Activated T-cell treated with anti-CD3 and anti-CD28 coated beads for 48 hours (primary cell): ENCODE data around the gene RPS14.

ENCODE experiments used
- DNase-seq: peaks from one replicate; pipeline ENCODE4 v3.0.0-alpha.2; 2020; ENCODE audit warnings: low read depth

RPS14 gene

DNA sequence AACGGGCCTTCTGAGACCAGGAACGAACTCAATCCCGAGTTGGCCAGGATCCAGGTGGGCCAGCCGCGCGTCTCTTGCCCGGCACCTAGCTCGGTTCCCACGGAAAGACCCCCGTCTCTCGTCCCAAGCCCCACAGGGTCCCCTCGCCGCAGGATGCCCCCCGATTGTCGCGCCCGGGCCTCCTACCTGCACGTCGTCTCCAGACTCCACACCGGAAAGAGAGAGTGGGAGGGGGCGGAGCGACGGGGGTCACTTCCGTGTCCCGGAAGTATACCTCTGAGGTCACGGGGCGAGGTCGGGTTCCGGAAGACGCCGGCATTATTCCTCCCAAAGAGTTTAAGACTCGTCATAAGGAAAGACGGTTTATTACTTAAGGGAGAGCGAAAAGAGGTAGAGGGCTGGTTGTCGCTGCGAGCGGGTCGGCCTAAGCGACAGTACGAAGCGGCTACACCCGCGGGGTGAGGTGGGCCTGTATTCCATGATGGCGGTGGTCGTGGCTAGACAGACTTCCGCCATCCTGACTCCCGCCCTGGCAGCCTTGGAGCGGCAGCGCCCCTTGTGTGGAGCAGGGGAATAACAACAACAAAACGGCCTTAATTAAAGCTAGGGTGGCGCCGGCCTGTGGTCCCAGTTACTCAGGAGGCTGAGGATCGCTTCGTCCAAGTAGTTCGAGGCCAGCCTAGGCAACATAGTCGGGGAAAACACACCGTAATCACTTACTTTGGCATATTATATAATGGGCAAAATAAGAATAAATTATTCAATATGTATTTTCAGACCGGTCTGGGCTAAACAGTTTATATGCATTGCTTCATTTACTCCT, at the start of gene RPS14:
Gene RPS14, minus strand, starts transcription at position 223 of the 823 bp plus-strand sequence. CDS start 2,006 bp downstream, outside the sequence.
- peak; percentile 90 for DNase-seq

DNA sequence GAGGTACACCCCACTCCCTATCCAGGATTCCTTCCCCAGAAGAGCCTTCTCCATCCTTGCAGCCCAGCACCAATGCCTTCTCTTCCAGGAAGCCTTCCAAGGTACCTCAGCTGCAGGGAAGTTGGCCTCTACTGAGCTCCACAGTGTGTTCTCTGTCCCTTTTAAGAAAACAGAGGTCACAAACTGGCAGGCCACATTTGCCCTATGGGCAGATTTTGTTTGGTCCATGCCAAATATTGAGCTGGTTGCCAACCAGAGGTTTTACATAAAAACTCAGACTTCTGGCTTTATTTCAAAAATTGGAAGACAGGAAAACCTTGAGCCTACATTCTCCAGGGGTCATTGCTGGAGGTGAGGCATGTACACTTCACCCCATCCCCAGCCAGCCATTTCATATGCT, 49.4 kb upstream of the RPS14 start:
- no peak for DNase-seq

DNA sequence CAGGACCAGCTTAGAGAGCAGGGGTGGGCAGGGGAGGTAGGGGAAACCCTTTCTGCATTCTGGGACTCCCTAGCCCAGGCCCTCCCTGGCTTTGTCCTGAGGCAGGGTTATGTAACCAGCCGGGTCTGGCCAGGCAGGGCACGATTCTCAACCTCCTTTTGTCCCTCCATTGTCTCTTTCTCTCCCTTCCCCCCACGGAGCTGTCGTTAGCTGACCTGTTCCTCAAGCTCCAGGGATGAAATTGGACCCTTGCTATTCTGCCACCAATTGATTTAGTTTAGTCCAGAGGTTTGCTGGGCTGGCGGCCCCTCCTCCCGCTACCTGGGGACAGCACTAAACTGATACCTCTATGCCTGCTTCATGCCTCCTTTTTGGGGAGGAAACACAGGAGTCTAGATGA, 49.0 kb upstream of the RPS14 start:
- DNase-seq, result no peak

DNA sequence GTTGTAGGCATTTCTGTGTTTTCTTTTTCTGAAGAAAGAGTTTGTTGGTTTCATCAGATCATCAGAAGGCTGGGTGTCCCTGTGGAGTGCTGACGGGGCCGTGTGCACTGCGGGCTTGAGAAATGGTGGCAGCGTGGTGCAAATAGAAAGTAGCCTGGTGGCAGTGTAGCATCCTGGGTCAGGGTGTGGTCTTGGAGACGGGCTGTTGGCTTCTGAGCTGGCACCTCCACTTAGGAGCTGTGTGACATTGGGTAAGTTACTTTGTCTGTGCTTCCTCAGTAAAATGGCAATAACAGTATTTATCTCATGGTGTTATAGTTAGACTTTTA, 48.4 kb upstream of the RPS14 start:
- no peak for DNase-seq

DNA sequence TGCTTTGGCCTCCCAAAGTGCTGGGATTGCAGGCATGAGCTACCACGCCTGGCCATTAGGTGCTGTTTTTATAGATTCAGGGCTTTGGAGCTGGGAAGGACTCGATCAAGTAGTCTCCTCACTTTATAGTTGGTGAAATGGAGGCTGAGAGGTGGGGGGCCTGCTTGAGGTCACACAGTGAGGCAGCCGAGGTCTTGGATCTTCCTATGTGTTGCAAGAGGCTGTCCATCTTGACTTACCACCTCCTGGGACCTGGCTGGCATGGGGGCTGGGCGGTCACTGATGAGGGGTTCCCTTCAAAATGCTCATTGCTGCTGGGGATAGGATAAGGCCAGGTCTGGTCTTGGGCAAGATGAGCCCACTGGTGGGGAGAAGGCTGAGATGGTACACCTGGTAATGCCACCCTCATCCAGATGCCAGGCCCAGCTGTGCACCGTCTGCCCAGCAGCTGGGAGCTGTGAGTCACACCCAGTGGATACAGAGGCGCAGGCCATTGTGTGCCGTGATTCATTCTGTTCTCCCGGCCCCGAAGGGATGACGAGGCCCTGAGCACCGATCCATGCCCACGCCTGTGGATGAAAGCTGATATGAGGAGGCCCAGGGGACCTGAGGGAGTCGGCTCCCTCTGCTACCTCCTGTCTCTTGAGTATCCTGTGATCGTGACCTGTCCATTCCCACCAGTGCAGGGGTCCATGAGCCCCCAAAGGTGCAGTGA, 47.9 kb upstream of the RPS14 start:
- no peak for DNase-seq

DNA sequence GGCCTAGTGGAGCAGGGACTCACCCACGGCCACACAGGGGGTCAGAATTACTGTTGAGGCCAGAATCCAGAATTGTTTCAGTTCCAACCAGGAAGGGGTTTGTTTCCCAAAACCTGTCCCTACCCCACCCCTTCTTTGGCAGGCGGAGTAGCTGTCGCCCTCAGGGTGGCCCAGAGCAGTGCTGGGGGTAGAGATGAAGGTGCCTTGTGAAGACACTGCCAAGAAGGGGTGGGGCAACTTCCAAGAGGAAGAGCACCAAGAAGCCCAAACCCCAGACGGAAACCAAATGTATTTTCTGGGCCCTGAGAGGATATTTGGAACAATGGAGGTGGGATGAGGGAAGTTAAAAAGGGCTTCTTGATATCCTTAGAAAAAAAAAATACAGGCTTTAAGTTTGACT, 47.0 kb upstream of the RPS14 start:
- DNase-seq, result no peak

DNA sequence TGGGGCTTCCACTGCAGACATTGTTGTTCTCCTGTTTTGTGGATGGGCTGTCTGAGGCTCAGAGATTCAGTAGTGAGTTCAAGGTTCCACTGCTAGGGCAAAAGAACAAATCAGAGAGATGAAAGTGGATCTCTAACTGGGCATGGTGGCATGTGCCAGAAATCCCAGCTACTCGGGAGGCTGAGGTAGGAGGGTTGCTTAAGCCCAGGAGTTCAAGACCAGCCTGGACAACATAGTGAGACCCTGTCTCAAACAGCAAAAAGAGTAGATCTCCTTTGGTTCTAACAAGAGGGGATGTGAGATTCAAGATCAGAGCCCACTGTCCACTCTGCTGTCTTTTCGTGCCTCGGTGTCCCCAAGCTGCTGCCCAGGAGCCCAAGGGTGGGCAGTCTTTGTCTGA, 46.6 kb upstream of the RPS14 start:
- no peak for DNase-seq

DNA sequence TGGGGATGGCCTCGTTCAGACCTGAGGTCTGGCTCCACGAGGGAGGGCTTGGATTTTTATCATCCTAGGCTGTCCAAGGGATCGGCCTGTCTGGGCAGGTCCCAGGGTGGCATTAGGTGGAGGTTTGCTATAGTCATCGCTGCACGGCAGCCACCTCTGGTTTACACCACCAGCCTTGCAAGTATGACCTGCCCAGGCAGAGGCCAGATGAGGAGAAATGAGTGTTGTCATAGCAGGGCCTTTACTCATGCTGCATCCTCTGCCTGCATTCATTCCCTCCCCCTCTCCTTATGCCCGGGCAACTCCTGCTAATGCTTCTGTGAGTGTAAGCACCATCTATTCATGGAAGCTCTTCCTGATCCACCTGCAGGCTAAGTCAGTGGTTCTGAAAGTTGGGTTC, 43.1 kb upstream of the RPS14 start:
- DNase-seq, result no peak

DNA sequence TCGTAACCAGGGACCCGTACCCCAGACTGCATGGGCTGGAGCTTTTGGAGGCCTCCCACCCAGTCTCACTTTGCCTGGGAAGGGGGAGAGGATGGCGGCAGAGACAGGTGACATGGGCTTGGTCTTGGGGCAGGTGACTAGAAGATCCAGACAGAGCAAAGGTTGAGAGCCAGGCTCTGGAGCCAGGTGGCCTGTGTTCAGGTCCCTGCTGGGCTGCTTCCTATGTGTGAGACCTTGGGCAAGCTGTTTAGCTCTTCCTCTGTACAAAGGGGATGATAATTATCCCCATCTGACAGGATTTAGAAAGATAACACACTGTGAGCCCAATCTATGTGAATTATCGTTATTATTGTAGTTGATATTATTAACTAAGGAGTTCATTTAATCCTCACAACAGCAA, 42.3 kb upstream of the RPS14 start:
- no peak for DNase-seq

DNA sequence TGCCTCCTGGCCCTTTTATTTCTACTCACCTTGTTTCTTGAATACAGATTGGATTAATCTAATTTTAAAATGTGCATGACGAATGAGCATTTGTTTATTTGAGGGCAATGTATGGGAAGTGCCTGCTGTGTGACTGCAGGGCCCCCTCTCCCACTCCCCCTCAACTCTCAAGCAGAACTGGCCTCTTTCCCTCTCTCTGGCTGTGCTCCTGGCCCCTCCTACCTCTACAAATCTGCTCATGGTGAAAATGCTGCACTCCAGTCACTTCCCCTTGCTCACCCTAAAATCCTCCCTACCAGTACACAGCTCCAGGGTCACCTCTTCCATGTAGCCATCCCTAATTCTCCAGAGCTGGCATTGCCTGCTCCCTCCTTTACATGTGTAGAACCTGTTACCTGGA, 41.2 kb upstream of the RPS14 start:
- DNase-seq, result no peak

DNA sequence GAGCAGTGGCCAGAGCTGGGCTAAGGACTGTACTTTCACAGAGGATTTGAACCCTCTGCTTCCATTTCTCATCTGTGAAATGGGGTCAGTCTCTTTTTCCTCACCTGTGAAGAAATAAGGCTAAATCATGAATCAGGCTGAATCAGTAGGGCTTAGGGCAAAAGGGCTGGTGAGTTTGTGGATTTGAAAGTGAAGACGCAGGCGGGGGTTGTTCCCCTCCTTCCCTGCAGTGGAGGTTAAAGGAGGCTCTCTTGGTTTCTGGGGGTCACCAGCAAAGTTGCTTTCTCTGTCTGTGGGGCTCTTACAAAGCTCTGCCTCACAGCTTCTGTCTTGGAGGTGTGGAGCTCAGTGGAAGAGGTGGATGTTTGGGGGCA, 40.7 kb upstream of the RPS14 start:
- DNase-seq, result no peak

DNA sequence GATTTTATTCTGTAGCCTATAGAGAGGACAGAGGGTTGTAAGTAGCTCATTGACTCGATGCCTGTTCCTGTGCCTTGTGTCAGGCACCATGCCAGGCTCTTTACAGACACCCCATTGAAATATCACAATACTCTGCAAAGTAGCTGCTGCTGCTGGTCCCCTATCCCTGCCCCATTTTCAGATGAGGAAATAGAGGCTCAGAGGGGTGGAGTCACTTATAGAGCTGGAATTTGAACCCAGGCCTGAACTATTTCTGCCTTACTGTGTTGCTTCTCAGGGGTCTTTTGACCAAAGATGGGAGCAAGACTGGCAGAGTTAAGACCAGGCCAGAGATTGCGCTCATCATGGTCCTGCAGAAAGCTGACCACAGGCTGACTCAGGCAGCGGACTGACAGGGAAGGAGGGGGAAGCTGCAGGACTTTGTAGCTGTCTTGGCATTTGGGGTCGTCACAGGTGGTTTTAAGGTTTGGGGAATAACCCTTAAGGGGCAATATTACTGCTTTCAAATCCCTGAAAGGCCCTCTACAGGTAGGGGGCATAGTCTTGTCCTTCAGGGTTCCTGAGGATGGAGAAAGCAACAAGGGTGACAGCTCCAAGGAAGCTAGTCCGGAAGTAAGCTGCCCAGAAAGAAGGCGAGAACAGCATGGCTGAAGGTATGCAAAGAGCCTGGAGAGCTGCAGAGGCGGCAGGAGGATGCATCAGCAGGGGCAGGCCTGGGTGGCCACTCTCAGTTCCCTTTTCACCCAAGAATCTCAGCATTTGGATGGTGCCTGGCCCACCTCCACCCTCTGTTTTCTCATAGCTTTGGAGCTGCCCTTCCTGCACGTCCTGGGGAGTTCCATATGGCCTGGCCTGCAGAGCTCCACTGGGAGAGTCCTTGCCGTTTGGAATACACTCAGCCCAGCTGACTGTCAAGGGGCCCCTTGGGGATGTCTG, 40.1 kb upstream of the RPS14 start:
- DNase-seq, result no peak

DNA sequence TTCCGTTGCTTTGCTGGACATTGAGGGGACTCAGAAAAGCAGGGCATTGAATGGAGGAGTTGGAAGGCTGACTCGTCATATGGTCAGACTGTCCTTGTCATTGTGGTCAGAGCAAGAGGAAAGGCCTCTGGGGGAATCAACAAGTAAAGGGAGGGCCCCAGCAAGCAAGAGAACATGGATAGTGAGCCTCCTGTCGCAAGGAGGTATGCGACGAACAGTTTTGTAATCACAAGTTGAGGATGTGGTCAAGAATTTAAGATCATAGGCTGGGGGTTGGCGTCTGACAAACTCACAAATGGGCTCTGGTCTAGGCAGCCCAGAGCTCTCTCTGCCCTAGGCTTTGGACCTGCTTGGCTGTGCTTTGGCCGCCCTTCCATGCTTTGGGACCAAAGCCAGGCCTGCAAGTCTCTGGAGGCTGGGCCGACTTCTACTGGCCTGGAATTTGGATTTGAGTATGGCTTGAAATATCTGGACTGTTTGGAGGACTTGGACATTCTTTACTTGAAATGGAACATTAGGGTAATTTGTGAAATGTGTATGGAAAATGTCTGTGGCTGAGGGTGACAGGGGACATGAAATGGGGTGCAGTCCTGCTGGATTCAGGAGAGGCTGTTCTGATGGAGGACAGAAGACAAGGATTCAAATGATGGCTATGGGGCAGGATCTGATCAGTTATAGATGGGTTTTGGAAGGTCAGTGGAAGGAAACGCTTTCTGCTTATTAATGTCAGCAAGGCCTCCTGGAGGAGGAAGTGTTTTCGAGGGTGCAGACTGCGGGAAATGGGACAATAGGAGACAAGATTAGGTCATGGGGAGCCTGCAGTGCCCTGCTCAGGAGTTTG, 39.2 kb upstream of the RPS14 start:
- DNase-seq, result no peak

DNA sequence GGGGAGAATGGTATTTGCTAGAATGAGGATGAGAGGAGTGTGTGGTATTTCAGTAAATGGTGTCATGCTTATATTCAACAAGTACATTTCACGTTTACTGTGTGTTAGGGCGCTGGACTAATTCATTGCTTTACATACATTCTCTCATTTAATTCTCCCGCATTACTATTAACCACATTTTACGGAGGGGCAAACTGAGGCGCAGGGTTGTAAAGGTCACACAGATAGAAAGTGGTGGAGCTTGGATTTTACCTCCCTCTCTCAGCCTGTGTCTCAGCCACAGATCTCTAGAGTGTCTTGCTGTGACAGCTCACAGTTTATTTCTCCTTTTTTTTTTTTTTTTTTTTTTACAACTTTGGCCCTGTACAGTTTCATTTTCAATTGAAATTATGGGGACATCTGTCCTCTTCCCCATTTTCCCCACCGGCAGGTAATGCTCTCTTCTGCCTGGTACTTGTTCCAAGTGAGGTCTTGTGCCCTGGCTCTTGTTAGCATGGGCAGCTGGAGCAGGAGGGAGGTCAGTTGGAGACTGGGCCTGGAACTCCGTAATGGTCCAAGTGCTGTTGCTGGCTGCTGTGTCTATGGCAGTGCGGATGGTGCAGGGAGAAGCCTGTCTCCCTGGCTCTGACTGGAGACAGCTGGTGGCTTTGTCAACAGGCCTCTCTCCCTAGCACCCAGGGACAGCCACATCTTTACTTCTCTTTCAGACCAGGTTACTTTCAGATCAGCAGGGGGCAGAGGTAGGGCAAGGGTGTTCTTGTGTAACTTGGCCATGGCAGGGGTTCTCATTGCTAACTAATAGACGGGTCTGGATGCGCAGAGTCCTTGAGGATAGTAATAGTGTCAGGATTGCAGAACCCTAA, 37.9 kb upstream of the RPS14 start:
- no peak for DNase-seq

DNA sequence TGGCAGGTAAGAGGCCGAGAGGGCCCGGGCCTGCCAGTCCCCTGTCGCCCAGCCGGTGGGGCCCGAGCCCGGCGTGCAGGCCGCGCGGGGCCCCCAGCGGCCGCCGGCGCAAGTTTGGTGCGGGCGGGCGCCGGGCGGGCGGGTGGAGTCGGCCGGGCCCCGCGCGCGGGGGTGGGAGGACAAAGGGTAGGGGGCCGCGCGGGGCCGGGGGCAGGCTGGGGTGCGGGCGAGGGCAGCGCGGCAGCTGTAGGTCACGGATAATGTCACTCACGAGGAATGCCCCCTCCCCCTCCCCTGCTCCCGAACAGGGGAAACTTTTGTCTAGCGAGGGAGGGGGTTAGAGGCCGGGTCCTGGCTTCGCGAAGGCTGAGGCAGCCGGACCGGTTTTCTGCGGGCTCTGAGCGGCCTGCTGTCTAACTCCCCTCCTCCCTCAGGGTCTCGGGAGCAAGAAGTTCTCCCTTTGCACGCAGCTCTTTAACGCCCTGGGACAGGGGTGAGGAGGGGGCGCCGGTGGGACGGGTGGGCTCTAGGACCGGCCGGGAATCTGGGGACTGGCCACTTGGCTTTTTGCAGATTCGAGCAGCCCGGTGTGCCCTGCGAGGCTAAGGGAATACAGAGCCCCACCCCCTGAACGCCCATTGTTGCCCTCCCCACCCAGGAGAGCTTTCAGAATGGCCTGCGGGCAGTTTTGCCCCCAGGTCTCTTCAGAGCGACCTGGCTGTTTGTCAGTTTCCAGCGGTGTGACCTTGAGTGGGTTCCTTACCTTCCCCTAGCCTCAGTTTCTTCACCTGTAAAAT, 37.1 kb upstream of the RPS14 start:
- peak; percentile 37 for DNase-seq

DNA sequence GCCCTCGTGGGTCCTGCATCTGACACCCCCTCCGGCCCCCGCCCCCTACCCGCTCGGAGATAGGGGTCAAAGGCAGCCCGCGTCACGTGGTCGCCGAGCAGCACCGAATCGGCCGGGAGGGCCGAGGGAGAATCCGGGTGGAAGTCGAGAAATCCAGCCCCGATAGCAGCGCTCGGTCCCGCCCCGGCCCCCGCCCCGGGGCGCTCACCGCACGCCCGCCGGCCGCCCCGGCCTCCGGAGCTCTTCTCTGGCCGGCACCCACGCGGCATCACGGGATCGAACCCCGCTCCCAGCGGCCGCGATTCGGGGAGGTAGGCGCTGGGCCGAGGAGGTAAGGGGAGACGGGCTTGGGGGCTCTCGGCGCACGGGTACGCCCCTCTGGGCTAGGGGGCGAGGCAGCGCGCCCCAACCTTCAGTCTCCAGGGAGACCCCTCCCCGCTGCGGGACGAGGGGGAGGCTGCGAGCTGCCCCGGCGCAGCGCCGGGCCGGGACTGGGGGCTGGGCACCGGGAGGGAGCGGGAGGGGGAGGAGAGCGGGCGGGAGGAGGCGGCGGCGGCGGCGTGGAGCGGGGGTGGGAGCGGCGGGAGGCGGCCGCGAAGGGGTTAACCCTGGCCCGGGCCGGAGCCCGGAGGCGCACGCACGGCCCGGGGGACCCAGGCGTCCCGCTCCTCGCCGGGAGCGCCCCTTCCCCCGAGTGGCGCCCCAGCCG, 36.3 kb upstream of the RPS14 start:
- DNase-seq, result peak; percentile 26

DNA sequence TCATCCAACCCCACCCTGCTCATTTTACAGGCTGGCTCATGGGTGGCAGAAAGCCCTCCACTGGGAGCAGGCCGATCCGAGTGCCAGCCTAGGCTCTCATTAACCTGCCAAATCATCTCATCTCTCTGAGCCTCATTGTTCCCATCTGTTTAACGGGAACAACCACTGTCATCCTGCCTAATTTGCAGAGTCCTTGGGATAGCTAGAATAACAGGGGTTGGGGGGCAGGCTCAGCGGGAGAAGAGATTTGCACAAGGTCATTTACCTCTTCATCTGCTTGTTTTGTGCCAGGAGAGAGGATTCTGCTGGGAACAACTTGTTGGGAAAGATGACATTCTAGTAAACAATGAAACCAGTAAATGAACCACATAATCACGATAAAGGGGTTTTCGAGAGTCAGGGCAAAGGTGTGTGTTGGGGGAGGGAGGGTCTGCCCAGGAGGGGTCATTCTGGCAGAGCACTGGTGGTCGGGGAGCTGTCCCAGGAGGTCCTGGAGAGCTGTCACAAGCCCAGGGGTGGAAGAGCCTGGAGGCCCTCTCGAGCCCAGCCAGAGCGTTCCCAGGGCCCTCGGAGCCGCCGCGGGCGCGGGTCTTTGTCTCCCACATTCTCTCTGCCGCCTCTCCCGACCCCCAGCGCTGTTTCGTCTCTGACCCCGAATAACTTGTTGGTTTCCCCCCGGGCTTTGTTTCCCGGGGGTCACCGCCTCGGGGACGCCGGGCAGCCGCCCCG, 35.6 kb upstream of the RPS14 start:
- no peak for DNase-seq

DNA sequence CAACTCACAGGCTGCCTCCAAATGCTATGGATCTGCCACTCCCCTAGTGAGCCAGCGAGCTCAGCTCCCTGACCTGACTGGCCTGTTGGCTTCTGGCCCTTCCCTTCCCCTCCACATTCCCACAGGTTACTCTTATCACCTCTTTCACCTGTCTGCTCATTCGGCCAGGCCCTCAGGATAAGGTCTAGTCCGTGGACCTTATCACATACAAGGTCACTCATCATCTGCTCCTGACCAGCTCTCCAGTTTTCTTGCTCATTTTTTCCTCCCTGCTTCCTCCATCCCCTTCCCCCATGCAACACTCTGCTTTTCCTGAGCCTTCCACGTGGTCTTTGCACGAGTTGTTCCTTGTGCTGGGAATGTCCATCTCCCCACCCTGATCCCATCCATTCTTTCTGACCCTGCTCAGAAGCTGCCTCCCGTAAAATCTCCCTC, 32.5 kb upstream of the RPS14 start:
- no peak for DNase-seq

DNA sequence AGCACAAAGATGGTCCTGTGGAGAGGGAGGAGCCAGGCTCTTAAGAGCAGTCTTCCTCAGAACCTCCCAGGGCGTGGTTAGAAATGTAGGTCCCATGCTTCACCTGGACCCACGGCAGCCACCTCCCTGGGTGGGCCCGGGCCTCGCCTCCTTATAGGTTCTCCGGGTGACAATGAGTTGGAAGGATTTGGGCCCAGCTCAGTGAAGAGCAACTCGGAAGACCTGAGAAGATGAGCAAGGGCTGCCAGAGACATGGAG, 32.1 kb upstream of the RPS14 start:
- DNase-seq, result no peak
